GM23338 (cell line): ENCODE measurements around the gene LILRA6.

Experiments used
- EZH2 ChIP-seq: fragments of 200-600 bp; sonication (generic); IDR thresholded peaks from one replicate; pipeline ENCODE4 v1.8.0; 2017; ENCODE audit warnings: antibody characterized with exemption, mild to moderate bottlenecking, low read depth; ENCODE audit not compliant: unreplicated experiment
- EZH2phosphoT487 ChIP-seq: fragments of 200-600 bp; sonication (generic); IDR thresholded peaks from one replicate; pipeline ENCODE4 v1.8.1; 2018; ENCODE audit warnings: antibody characterized with exemption; ENCODE audit not compliant: unreplicated experiment
- JUNB ChIP-seq: IDR thresholded peaks from one replicate; pipeline ENCODE4 v1.6.1; 2016; ENCODE audit warnings: antibody characterized with exemption; ENCODE audit not compliant: unreplicated experiment
- POLR2AphosphoS5 ChIP-seq: IDR thresholded peaks from 2 replicates; pipeline ENCODE4 v1.6.1; 2016; ENCODE audit warnings: antibody characterized with exemption, low read depth
- TF ChIP-seq, protein P1 (sequence below), 2 experiments: fragments of 200-600 bp in 1 of 2; sonication (generic) in 1 of 2; conservative IDR thresholded peaks; 2 replicates each; pipeline versions ENCODE4 v1.5.1 to v1.6.1; 2016 to 2017; ENCODE audit warnings: antibody characterized with exemption in 2 of 2, low read depth in 2 of 2, mild to moderate bottlenecking in 2 of 2, moderate library complexity in 1 of 2
- TF ChIP-seq, protein P2 (sequence below): IDR thresholded peaks from one replicate; pipeline ENCODE4 v1.6.1; 2018; ENCODE audit warnings: antibody characterized with exemption; ENCODE audit not compliant: unreplicated experiment

DNA sequence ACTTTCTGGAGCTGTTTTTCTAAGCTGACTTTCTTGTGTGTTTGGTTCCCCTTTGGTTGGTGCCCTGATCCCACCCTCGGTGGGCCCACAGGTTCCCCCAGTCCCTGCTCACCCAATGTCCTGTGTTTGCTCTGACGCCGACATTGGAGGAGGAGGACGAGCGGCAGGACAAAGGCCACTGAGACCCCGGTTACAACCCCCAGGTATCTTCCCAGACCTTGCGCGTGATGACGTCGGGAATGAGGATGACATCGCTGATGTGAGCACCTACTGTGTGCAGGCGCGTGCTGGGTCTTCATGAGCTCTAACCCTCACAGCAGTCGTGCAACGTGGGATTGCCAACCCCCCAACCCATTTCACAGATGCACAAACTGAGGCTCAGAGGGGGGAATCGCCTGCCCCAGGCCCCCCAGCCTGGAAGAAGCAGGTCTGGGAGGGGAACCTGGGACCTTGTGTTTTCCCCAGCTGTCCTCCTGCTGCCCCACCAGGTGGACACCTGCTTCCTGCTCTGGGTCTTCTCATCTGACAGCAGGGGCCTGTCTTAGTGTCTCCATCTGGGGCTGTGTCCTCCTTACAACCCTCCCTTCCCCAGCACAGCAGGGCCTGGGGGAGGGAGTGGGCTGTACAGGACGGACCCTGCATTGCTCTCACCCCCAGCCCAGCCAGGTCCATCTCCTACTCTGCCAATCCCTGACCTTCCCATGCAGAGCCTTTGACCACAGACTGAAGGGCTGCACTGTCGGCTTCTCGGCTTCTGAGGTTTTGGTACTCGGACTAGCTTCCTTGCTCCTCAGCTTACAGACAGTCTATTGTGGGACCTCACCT lies 4.7 kb upstream of the LILRA6 start:
- TF ChIP-seq, protein P1, sequence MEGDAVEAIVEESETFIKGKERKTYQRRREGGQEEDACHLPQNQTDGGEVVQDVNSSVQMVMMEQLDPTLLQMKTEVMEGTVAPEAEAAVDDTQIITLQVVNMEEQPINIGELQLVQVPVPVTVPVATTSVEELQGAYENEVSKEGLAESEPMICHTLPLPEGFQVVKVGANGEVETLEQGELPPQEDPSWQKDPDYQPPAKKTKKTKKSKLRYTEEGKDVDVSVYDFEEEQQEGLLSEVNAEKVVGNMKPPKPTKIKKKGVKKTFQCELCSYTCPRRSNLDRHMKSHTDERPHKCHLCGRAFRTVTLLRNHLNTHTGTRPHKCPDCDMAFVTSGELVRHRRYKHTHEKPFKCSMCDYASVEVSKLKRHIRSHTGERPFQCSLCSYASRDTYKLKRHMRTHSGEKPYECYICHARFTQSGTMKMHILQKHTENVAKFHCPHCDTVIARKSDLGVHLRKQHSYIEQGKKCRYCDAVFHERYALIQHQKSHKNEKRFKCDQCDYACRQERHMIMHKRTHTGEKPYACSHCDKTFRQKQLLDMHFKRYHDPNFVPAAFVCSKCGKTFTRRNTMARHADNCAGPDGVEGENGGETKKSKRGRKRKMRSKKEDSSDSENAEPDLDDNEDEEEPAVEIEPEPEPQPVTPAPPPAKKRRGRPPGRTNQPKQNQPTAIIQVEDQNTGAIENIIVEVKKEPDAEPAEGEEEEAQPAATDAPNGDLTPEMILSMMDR (conservative IDR thresholded peaks at IDR 0.05; ENCODE audit: low read depth in 2 of 2): no peak
- TF ChIP-seq EZH2 (no peak), EZH2phosphoT487 (no peak), POLR2AphosphoS5 (no peak), JUNB (no peak)
- TF ChIP-seq, protein P2, sequence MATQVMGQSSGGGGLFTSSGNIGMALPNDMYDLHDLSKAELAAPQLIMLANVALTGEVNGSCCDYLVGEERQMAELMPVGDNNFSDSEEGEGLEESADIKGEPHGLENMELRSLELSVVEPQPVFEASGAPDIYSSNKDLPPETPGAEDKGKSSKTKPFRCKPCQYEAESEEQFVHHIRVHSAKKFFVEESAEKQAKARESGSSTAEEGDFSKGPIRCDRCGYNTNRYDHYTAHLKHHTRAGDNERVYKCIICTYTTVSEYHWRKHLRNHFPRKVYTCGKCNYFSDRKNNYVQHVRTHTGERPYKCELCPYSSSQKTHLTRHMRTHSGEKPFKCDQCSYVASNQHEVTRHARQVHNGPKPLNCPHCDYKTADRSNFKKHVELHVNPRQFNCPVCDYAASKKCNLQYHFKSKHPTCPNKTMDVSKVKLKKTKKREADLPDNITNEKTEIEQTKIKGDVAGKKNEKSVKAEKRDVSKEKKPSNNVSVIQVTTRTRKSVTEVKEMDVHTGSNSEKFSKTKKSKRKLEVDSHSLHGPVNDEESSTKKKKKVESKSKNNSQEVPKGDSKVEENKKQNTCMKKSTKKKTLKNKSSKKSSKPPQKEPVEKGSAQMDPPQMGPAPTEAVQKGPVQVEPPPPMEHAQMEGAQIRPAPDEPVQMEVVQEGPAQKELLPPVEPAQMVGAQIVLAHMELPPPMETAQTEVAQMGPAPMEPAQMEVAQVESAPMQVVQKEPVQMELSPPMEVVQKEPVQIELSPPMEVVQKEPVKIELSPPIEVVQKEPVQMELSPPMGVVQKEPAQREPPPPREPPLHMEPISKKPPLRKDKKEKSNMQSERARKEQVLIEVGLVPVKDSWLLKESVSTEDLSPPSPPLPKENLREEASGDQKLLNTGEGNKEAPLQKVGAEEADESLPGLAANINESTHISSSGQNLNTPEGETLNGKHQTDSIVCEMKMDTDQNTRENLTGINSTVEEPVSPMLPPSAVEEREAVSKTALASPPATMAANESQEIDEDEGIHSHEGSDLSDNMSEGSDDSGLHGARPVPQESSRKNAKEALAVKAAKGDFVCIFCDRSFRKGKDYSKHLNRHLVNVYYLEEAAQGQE: no peak
